Fibroblast of gingiva (primary cell): ENCODE measurements around the gene SNTB2.

ENCODE experiments used
- DNase-seq: peaks from one replicate; pipeline ENCODE4 v3.0.0-alpha.2; 2011; ENCODE audit warnings: low read depth

Gene SNTB2

GRCh38 chr16:69340095-69340644, 153.2 kb downstream of the SNTB2 start:
- no peak for DNase-seq

DNA sequence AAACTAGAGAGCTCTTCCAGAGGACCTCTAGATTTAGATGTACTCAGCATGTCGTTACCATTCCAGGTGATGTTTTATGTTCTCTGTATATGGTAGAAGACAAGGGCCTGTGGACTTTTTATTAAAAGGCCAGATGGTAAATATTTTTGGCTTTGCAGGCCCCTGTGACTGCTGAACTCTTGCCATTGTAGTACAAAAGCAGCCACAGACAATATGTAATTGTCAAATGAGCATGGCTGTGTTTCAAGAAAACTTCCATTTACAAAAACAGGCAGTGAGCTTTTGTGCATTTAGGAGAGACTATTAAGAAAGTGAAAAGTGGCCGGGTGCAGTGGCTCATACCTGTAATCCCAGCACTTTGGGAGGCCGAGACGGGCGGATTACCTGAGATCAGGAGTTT, 157.2 kb downstream of the SNTB2 start:
- no peak for DNase-seq

GRCh38 chr16:69345923-69346322, 159.0 kb downstream of the SNTB2 start:
- no peak for DNase-seq

DNA sequence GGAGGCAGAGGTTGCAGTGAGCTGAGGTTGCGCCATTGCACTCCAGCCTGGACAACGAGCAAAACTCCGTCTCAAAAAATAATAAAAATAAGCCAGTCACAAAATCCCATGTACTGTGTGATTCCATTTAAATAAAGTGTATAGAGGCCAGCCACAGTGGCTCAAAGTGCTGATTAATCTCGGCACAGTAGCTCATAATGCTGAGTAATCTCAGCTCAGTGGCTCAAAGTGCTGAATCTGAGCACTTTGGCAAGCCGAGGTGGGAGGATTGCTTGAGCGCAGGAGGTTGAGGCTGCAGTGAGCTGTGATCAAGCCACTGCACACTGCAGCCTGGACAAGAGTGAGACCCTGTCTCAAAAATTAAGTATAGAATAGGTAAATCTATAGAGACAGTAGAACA, 159.7 kb downstream of the SNTB2 start:
- no peak for DNase-seq

DNA sequence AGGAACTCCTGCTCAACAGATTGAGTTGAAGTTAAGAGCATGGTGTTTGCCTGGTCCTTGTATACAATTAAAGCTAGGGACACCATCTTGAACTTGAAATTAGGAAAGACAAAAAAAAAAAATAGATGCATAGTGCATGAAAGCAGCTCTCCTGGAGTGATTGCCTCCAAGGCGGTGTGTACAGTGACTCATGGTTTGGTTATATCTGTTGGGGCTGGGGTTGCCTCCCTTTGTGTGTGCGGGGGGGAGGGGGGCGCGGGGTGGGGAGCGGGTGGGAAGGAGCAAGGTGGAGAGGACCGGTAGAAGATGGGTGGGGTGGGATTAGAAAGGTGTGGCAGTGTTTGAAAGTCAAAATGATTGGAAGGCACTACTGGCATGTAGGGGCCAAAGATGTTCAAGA, 161.3 kb downstream of the SNTB2 start:
- no peak for DNase-seq

GRCh38 chr16:69349536-69349935, 162.6 kb downstream of the SNTB2 start:
- DNase-seq = no peak

- no peak for DNase-seq
Observed at GRCh38 chr16:69350536-69351133, 163.7 kb downstream of the SNTB2 start.

- DNase-seq = no peak
Observed at GRCh38 chr16:69351309-69352027, 164.5 kb downstream of the SNTB2 start, which contains the start of gene TMED6. TMED6 (minus strand) TSS chr16:69351786; CDS start chr16:69351753, 33 bp downstream.
